ENCODE measurements around the gene ALS2CL.

DNA sequence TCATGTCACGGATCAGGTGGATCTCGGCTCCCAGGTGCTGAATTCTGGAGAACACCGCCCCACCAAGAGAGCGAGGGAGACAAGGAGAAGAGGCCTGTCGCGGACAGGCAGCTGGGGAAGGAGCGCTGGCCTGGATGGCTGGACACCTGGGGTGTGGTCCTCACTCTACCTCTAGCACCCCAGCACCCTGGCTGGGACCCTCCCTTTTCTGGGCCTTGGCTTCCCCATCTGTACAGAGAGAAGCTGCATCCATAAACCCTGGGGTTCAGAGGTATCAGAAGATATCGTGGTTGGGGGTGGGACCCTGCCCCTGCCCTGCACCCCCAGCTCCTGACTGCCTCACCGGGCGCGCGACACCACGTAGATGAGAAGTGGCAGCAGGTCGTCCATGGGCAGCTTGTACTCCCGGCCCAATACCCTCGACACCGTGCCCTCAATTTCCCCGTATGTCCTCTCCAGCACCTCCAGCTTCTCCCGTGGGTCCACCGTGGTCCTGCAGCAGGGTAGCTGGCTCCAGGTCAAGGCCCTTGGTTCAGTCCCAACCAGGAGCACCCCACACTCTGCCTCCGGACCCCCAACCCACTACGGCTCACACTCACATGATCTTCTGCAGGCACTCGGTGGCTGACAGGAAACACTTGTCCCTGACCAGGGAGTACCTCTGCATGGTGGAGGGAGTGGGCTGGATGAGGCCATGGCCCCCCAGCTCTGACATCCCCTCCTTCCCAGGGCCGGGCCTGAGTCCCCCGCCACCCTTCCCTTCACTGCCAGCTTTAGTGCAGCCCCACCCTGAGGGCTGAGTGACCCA is 21.7 kb downstream of the ALS2CL start:
- TF ChIP-seq EZH2 (IDR thresholded peaks at IDR 0.05; ENCODE audit: insufficient read depth, low read length): no peak
- TF ChIP-seq, protein P1, sequence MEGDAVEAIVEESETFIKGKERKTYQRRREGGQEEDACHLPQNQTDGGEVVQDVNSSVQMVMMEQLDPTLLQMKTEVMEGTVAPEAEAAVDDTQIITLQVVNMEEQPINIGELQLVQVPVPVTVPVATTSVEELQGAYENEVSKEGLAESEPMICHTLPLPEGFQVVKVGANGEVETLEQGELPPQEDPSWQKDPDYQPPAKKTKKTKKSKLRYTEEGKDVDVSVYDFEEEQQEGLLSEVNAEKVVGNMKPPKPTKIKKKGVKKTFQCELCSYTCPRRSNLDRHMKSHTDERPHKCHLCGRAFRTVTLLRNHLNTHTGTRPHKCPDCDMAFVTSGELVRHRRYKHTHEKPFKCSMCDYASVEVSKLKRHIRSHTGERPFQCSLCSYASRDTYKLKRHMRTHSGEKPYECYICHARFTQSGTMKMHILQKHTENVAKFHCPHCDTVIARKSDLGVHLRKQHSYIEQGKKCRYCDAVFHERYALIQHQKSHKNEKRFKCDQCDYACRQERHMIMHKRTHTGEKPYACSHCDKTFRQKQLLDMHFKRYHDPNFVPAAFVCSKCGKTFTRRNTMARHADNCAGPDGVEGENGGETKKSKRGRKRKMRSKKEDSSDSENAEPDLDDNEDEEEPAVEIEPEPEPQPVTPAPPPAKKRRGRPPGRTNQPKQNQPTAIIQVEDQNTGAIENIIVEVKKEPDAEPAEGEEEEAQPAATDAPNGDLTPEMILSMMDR (IDR thresholded peaks at IDR 0.05; ENCODE audit: insufficient read depth, low read depth, low read length): no peak

Data from astrocyte (in vitro differentiated cells and primary cell).